Astrocyte of the spinal cord (primary cell): ENCODE measurements around the gene INHBA.

Experiments
- DNase-seq: peaks from one replicate; pipeline ENCODE4 v3.0.0; 2011; ENCODE audit warnings: low read depth, low spot score
- H3K4me3 ChIP-seq: 2 replicates; pipeline ENCODE4 v1.5.1; 2011; ENCODE audit warnings: low read depth, mild to moderate bottlenecking, low read length, moderate library complexity
- CTCF ChIP-seq: IDR thresholded peaks from 2 replicates; pipeline ENCODE4 v1.5.1; 2012; ENCODE audit warnings: low read depth, mild to moderate bottlenecking, low read length, inconsistent platforms
- in situ Hi-C: cut with HindIII; loops from 2 replicates; pipeline ENCODE4 v1.10.0; 2017; ENCODE audit warnings: low sequenced_read_pairs

Gene INHBA

GRCh38 chr7:41742401-41743020 lies 39.6 kb upstream of the INHBA start:
- TF ChIP-seq CTCF: no peak
- in situ Hi-C loops: no loop called here
- no peak for DNase-seq
- no peak overlapping the region for H3K4me3 ChIP-seq

- in situ Hi-C loops: no loop called here
- no peak overlapping the region for H3K4me3 ChIP-seq
- TF ChIP-seq CTCF: no peak
- DNase-seq: no peak
These were observed 35.9 kb upstream of the INHBA start for GRCh38 chr7:41738806-41739205.

GRCh38 chr7:41738336-41738735 lies 35.4 kb upstream of the INHBA start:
- no peak for TF ChIP-seq CTCF
- DNase-seq: no peak
- H3K4me3 ChIP-seq: no peak overlapping the region
- in situ Hi-C loops: no loop called here

GRCh38 chr7:41735206-41735605 lies 32.3 kb upstream of the INHBA start:
- H3K4me3 ChIP-seq: no peak overlapping the region
- DNase-seq: no peak
- in situ Hi-C loops: no loop called here
- no peak for TF ChIP-seq CTCF

GRCh38 chr7:41732843-41733306 lies 30.0 kb upstream of the INHBA start:
- in situ Hi-C loops: no loop called here
- TF ChIP-seq CTCF: no peak
- H3K4me3 ChIP-seq: no peak overlapping the region
- no peak for DNase-seq

- no peak for TF ChIP-seq CTCF
- H3K4me3 ChIP-seq: no peak overlapping the region
- in situ Hi-C loops: no loop called here
- no peak for DNase-seq
These were observed 29.5 kb upstream of the INHBA start for GRCh38 chr7:41732436-41732785.
